IPS-11a (cell line): Measurements from ENCODE around the gene ASMTL.

Source experiments
- H3K4me3 ChIP-seq: one replicate; pipeline ENCODE4 v1.5.1; 2013; ENCODE audit warnings: low read depth, low read length, control low read depth

The ASMTL gene

GRCh38 chrX:1354036-1355019 is 98.4 kb downstream of the ASMTL start:
- H3K4me3 ChIP-seq, result no peak overlapping the region
